ENCODE data around the gene GHITM. TPM values are rescaled to one million over a fixed set of nuclear protein-coding genes. Genes with fewer than 3 reads are reported as not detected.
A peak's percentile ranks its signal among the peaks of the same experiment; 100 is the strongest.

GHITM gene, protein sequence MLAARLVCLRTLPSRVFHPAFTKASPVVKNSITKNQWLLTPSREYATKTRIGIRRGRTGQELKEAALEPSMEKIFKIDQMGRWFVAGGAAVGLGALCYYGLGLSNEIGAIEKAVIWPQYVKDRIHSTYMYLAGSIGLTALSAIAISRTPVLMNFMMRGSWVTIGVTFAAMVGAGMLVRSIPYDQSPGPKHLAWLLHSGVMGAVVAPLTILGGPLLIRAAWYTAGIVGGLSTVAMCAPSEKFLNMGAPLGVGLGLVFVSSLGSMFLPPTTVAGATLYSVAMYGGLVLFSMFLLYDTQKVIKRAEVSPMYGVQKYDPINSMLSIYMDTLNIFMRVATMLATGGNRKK
- total RNA-seq (2022) (272 and 389 TPM in 2 replicates), Bru-seq, nascent RNA (percentile 98 among the genes with signal in this experiment), BruChase-seq, experiment 1, labeled RNA remaining after a 6-hour chase (percentile 99 among the genes with signal in this experiment), BruChase-seq, experiment 2, labeled RNA remaining after a 2-hour chase (percentile 98 among the genes with signal in this experiment)
- long read RNA-seq, transcript GHITM-201 (9 exons, 2,128 nt) = major isoform, 1,663 of 1,811 reads
- long read RNA-seq, partial matches to known transcripts = 94 of 1,811 reads
- long read RNA-seq, other reads (novel, unspliced or antisense) = 54 of 1,811 reads

GRCh38 chr10:84139126-84140035 is at the start of gene GHITM:
TSS of gene GHITM (plus strand) at chr10:84139509. CDS start at chr10:84141501, 1,992 bp downstream.
- Mint-ChIP-seq H3K27me3 (ENCODE audit: insufficient read depth, unreplicated experiment) (no peaks in the 10 kb centered on the region), H3K4me3 (ENCODE audit: unreplicated experiment) (peak within 1 kb of the TSS; percentile 92), H3K36me3 (ENCODE audit: insufficient read depth, unreplicated experiment) (peaks cover 26% of the 10 kb centered on the region), H3K27ac (ENCODE audit: low read depth, unreplicated experiment) (peak within 1 kb of the TSS; percentile 98), H3K9me3 (ENCODE audit: unreplicated experiment) (no peaks in the 10 kb centered on the region), H3K4me1 (ENCODE audit: insufficient read depth, unreplicated experiment) (peaks cover 16% of the 10 kb centered on the region)
- DNase-seq (ENCODE audit: unreplicated experiment) = peak; percentile 99
- CTCF ChIA-PET = interaction anchor here (0.7 to 4.1 kb wide), 7 partner anchors 9 to 70 kb away, joined by 3 to 32 read pairs (median 5); no protein-coding TSS in a partner anchor
- no TSS peak for BruUV-seq (replicated peaks)
- intact Hi-C loops (cut with micrococcal nuclease) = loop anchor here (10.0 kb wide), 1 partner anchor 395 kb away; no protein-coding TSS in a partner anchor
- POLR2A ChIA-PET = interaction anchor here (0.6 to 2.1 kb wide), 20 partner anchors 9 to 1157 kb away, joined by 3 to 22 read pairs (median 4); no protein-coding TSS in a partner anchor
- TF ChIP-seq, protein P1, sequence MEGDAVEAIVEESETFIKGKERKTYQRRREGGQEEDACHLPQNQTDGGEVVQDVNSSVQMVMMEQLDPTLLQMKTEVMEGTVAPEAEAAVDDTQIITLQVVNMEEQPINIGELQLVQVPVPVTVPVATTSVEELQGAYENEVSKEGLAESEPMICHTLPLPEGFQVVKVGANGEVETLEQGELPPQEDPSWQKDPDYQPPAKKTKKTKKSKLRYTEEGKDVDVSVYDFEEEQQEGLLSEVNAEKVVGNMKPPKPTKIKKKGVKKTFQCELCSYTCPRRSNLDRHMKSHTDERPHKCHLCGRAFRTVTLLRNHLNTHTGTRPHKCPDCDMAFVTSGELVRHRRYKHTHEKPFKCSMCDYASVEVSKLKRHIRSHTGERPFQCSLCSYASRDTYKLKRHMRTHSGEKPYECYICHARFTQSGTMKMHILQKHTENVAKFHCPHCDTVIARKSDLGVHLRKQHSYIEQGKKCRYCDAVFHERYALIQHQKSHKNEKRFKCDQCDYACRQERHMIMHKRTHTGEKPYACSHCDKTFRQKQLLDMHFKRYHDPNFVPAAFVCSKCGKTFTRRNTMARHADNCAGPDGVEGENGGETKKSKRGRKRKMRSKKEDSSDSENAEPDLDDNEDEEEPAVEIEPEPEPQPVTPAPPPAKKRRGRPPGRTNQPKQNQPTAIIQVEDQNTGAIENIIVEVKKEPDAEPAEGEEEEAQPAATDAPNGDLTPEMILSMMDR (IDR thresholded peaks at IDR 0.05; ENCODE audit: unreplicated experiment) = peak; percentile 27

DNA sequence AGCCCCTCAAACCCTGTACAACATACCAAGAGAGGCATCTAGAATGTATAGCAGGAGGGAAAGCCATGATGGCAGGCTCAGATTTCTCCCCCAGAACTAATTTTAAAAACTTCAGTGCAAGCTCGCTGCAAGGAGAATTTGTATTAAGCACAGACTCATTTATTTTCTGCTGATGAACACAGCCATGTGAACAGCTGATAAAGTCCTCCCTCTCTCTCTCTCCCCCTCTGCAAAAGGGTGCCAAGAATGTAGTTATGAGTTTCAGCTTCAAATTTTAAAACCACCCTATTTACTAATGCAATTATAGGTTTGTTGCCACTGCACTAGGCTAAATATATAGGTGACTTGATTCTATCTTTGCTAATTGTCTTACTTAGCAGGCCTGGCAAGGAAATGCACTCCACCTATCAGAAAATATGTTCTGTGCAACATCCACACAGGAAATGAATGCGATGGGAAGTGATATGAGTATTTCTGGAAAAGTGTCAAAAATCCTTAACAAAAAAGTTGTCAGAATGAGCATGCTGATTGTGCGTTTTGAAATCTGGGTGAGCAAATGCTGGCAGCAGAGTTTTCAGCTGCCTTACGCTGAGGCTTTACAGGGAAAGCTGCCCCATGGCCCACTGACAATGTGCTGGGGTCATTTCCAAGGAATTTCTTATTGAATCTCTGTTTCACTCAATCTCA is 43.4 kb upstream of the GHITM start:
- TF ChIP-seq, protein P1 (IDR thresholded peaks at IDR 0.05; ENCODE audit: unreplicated experiment) = no peak
- ChIA-PET CTCF (interaction anchor here (0.5 to 2.2 kb wide), 6 partner anchors 36 to 1301 kb away, joined by 3 to 9 read pairs (median 4); no protein-coding TSS in a partner anchor), POLR2A (interaction anchor here (0.5 to 0.6 kb wide), 3 partner anchors 43 to 1553 kb away, joined by 3 read pairs; partner anchors contain the start of gene GHITM)
- no peak overlapping the region for H3K4me3 Mint-ChIP-seq (ENCODE audit: unreplicated experiment)
- H3K27me3 Mint-ChIP-seq (ENCODE audit: insufficient read depth, unreplicated experiment) = no peaks in the 10 kb centered on the region
- intact Hi-C loops (cut with micrococcal nuclease) = loop anchor here (5.0 kb wide), 1 partner anchor 1299 kb away; no protein-coding TSS in a partner anchor
- no peaks in the 10 kb centered on the region for H3K4me1 Mint-ChIP-seq (ENCODE audit: insufficient read depth, unreplicated experiment)
- no peaks in the 10 kb centered on the region for H3K9me3 Mint-ChIP-seq (ENCODE audit: unreplicated experiment)
- BruUV-seq (replicated peaks) = no TSS peak
- H3K27ac Mint-ChIP-seq (ENCODE audit: low read depth, unreplicated experiment) = no peak overlapping the region
- no peaks in the 10 kb centered on the region for H3K36me3 Mint-ChIP-seq (ENCODE audit: insufficient read depth, unreplicated experiment)
- no peak for DNase-seq (ENCODE audit: unreplicated experiment)

DNA sequence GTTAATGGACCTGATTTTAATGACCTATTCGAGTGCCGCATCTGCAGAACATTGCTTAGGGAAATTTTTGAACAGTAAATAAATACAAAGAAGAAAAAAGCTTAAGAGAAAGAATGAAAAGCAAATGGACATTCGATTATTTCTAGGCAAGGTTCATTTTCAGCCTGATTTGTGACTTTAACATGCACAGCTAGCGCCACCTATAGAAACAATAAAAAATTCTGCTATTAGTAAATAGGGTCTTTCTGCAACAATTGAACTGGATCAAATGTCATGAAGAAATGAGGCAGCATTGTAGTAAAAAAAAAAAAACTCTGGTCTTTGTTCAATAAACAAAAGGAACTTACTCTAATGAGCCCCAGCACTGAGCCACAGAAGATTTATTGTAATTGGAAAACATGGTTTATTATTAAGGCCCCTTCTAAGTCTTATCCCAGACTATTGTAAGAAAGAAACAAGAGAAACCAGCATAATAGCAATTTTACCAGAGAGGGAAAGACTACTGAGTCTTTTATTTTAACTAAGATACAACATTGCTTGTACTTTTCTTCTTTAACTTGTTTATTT is 41.4 kb upstream of the GHITM start:
- ChIA-PET POLR2A (interaction anchor here (0.6 kb wide), 1 partner anchor 944 kb away, joined by 3 read pairs; no protein-coding TSS in a partner anchor), CTCF (interaction anchor here (0.6 to 1.5 kb wide), 6 partner anchors 9 to 1116 kb away, joined by 3 to 7 read pairs (median 3); no protein-coding TSS in a partner anchor)
- peak; percentile 28 for DNase-seq (ENCODE audit: unreplicated experiment)
- TF ChIP-seq, protein P1 (IDR thresholded peaks at IDR 0.05; ENCODE audit: unreplicated experiment) = peak; percentile 59
- Mint-ChIP-seq H3K27me3 (ENCODE audit: insufficient read depth, unreplicated experiment) (no peaks in the 10 kb centered on the region), H3K4me3 (ENCODE audit: unreplicated experiment) (no peak overlapping the region), H3K27ac (ENCODE audit: low read depth, unreplicated experiment) (no peak overlapping the region), H3K36me3 (ENCODE audit: insufficient read depth, unreplicated experiment) (no peaks in the 10 kb centered on the region), H3K9me3 (ENCODE audit: unreplicated experiment) (no peaks in the 10 kb centered on the region), H3K4me1 (ENCODE audit: insufficient read depth, unreplicated experiment) (no peaks in the 10 kb centered on the region)
- intact Hi-C loops (cut with micrococcal nuclease) = loop anchor here (1.0 to 5.0 kb wide), 2 partner anchors 227 to 1301 kb away; no protein-coding TSS in a partner anchor
- BruUV-seq (replicated peaks) = no TSS peak
